Measurements from ENCODE around the gene BLOC1S1.
"Not testable (repeated sequence)": the region's sequence is repeated elsewhere in the genome, so short reads cannot be mapped to it uniquely, and the experiment has no call there.

DNA sequence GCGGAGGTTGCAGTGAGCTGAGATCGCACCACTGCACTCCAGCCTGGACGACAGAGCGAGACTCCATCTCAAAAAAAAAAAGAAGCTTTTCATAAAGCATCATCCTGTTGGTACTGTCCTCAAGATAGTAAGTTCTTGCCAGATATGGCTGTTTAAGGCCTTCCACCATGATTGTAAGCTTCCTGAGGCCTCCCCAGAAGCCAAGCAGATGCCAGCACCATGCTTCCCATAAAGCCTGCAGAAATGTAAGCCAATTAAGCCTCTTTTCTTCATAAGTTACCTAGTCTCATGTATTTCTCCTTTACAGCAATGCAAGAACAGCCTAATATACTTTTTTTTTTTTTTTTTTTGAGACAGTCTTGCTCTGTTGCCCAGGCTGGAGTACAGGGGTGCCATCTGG, 42.7 kb downstream of the BLOC1S1 start:
- TF ChIP-seq, protein P1, sequence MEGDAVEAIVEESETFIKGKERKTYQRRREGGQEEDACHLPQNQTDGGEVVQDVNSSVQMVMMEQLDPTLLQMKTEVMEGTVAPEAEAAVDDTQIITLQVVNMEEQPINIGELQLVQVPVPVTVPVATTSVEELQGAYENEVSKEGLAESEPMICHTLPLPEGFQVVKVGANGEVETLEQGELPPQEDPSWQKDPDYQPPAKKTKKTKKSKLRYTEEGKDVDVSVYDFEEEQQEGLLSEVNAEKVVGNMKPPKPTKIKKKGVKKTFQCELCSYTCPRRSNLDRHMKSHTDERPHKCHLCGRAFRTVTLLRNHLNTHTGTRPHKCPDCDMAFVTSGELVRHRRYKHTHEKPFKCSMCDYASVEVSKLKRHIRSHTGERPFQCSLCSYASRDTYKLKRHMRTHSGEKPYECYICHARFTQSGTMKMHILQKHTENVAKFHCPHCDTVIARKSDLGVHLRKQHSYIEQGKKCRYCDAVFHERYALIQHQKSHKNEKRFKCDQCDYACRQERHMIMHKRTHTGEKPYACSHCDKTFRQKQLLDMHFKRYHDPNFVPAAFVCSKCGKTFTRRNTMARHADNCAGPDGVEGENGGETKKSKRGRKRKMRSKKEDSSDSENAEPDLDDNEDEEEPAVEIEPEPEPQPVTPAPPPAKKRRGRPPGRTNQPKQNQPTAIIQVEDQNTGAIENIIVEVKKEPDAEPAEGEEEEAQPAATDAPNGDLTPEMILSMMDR (IDR thresholded peaks at IDR 0.05) = not testable (repeated sequence)
- TF ChIP-seq POLR2AphosphoS5 (IDR thresholded peaks at IDR 0.05; ENCODE audit: insufficient read depth in 1 of 2, low read depth in 1 of 2); POLR2A (IDR thresholded peaks at IDR 0.05): not testable (repeated sequence)

Data from vagina (tissue), 2 donors.